NCI-H526 (cell line): ENCODE data around the gene DDX47.
"Not testable (repeated sequence)": the region's sequence is repeated elsewhere in the genome, so short reads cannot be mapped to it uniquely, and the experiment has no call there.

Source experiments
- DNase-seq, 2 experiments: peaks; one replicate each; lab custom pipeline; 2025; lab: John Stamatoyannopoulos, UW

Gene DDX47

DNA sequence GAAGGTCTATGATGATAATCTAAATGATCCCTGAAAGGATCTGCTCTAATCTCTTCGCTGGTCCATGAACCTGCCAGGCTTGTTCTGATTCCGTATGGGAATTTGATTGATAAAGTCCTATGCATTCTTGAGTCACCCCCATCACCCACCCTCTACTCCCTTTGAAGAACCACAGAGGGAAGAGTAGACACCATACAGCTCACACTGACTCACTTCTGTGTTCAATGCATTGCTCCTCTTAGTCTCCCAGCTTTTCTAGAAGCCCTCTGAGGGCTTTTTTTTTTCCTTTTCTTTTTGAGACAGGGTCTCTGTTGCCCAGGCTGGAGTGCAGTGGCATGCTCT is 59.8 kb downstream of the DDX47 start:
- no peak for DNase-seq

- no peak for DNase-seq
Measured at GRCh38 chr12:12874029-12874428, 60.9 kb downstream of the DDX47 start.

DNA sequence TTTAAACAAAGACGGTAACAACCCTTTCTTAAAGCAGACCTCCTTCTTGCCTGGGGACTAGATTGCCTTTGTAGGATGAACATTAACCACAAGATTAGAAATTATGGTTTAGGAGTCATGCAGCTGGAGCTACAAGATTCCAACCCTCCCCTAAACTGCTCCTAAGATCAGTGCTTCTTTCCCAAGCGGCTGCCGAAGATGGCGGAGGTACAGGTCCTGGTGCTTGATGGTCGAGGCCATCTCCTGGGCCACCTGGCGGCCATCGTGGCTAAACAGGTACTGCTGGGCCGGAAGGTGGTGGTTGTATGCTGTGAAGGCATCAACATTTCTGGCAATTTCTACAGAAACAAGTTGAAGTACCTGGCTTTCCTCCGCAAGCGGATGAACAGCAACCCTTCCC is 62.2 kb downstream of the DDX47 start:
- DNase-seq: not testable (repeated sequence)

GRCh38 chr12:12877153-12877768 is 64.1 kb downstream of the DDX47 start:
- no peak for DNase-seq

DNA sequence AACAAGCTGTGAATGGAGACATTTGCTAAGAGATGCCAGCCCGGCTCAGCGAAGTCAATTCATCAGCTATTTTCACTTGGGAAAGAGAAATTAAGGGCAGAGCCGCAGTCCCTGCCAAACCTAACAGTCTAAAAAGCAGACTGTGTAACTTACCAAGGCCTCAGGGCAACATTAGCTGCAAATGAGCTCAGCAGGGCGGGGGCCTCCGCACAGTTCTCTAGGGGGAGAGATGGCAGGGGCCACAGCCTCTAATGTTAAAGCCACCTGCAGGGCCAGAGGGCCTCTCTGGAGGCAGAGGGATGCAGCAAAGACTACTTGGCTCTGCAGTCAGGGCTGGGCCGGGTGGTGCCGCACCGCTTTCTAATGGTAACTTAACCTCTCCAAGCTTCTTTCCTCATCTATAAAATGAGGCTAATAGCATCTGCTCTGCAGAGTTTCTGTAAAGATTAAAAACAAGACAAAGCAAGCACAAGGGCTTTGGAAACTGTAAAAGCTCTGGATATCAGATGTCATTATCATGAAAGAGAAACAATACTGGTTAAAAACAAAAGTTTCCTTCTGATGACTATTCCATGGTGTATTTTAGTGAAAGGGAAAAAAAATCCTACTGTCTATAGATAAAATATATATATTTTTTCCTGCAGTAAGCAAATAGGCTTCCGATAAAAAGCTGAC is 64.8 kb downstream of the DDX47 start:
- DNase-seq: no peak
